GM19025 (cell line): ENCODE data around the gene RNF113B.

ENCODE experiments used
- ATAC-seq: cut with Tn5 transposase; IDR thresholded peaks from one replicate; pipeline ENCODE4 v1.9.1; 2021; ENCODE audit warnings: mild to moderate bottlenecking, low read depth, moderate library complexity; ENCODE audit not compliant: unreplicated experiment

The RNF113B gene

GRCh38 chr13:98206946-98207345, 29.9 kb upstream of the RNF113B start:
- no peak for ATAC-seq

GRCh38 chr13:98204546-98204945, 27.5 kb upstream of the RNF113B start:
- no peak for ATAC-seq

- no peak for ATAC-seq
Measured at GRCh38 chr13:98203646-98204326, 26.7 kb upstream of the RNF113B start.

DNA sequence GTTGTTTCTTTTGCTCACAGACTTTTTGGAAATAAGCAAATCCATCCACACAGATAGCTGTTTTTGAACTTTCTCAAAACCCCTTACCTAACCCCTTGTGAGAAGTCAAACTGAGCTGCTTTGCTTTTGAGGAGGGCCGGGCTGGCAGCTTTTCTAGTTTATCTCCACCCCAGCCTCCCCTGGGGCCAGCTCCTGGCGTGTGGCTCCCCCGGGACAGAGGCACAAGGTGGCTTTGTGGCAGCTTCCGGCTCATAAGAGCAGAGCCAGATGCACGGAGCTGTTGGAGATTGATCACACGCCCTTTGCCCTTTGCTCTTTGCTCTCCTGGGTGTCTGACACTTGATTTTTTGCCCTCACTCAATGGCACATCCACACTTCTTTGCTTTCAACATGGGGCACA, 24.9 kb upstream of the RNF113B start:
- no peak for ATAC-seq

DNA sequence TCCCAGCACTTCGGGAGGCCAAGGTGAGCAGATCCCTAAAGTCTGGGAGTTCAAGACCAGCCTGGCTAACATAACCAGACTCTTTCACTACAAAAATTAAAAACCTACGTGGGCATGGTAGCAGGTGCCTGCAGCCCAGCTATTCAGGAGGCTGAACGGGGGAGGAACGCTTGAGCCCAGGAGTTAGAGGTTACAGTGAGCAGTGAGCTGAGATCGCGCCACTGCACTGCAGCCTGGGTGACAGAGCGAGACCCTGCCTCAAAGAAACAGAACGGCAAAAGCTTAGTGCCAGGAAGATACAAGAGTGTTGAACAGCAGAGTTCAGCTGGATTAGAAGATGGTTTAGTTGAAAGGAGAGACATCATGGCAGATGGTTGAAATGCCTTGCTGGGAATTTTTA, 24.1 kb upstream of the RNF113B start:
- no peak for ATAC-seq

DNA sequence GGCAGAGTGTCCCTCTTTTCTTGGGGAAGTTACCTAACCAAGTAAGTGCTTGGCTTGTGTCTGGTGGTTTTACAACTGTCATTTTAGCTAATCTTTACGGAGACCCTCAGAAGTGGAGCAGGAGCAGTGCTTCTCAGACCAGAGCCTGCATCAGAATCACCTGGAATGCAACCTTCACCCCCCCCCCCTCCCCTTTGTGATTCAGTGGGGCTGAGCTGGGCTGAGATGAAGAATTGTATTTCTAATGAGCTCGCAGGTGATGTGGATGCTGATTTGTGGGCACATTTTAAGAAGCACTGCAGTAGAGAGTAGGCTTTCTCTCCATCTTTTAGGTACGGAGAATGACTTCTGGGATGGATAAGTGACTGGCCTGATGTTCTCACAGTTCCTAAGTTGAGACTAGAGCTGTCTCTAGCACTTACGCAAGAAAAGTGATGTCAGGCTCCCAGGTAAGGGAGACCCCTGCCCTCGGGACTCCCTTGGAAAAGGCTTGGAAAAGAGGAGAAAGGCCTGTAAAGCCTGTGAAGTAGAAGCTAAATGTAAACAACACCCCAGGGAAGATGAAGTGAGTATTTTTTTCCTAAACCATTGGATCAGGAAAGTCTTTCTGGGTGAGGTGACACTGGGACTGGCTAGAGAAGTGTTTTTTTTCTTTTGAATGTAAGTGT, 23.3 kb upstream of the RNF113B start:
- no peak for ATAC-seq

DNA sequence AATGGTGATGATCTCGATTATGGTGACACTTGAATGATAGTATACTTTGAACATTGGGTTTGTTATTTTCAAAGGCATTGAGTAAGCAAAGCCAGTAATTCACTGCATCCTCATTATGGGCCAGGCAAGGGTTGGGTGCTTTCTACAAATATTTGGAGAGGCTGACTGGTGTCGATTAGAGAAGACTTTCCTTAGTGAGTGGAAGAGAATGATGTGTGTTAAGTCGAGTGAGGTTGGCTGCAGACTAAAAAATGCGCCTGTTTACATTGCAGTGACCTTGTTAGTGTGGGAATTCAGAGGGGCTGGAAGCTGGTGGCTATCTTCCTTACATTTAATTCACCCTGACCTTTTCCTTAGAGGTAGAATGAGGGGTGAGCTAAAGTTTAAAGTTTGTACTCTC, 22.4 kb upstream of the RNF113B start:
- ATAC-seq, result no peak

- ATAC-seq, result no peak
Measured at GRCh38 chr13:98198683-98199082, 21.6 kb upstream of the RNF113B start.

DNA sequence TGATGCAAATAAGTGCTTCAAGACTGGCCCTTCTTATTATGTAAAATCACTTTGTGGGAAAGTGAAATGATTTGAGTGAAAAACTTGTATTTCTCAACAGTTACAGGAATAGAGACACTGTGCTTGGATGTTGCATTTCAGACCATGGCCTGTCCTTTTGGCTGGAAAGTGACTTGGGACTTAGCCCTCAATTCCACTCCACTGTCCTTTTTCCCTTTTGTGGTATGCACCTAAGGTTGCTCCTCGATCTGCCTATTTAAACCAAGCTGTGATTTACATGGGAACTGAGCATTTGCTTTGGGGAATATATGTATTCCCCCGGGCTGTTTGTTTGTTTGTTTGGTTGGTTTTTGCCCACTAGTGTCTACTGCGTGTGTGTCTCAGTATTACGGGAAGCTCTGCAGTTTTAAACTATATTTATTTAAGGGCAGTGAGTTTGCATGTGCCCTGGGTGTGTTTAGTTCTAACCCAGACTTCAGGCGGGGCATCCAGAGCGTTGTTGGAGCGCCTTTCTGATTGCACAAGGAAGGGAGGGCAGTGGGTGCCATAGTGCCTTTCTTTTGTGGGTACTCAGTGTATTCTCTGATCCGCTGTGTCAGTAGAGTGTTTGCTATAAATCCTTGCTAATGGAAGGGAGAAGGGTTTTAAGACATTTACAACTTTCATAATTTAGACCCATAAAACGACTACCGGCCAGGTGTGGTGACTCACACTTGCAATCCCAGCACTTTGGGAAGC, 18.2 kb upstream of the RNF113B start:
- ATAC-seq, result no peak

GRCh38 chr13:98192008-98192407, 14.9 kb upstream of the RNF113B start:
- ATAC-seq, result no peak

DNA sequence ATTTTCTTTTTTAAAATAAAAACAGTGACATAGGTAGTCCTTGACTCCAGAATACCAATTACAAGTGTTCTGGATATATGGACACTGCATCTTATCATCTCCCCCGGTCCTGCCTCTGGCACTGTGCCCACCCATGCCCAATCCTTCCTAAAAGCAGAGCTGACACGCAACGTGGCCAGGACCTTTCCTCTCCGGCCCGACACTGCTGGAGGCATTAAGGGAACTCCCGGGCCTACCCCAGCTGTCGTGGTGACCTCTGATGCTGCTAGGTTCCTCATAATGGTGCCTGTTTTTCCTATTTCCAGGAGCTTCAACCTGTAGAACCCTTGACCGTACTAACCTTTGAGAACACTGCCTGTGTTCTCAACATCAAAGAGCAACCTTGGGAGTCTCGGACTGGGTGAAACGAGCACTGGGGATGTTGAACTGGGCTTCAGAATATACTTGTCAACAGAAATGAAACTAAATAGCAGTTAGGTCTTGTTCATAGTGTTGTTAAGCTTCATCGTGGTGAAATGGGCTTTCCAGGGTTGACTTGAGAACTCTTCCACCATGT, 13.9 kb upstream of the RNF113B start:
- ATAC-seq, result no peak

- no peak for ATAC-seq
Measured at GRCh38 chr13:98189841-98190505, 12.9 kb upstream of the RNF113B start.

DNA sequence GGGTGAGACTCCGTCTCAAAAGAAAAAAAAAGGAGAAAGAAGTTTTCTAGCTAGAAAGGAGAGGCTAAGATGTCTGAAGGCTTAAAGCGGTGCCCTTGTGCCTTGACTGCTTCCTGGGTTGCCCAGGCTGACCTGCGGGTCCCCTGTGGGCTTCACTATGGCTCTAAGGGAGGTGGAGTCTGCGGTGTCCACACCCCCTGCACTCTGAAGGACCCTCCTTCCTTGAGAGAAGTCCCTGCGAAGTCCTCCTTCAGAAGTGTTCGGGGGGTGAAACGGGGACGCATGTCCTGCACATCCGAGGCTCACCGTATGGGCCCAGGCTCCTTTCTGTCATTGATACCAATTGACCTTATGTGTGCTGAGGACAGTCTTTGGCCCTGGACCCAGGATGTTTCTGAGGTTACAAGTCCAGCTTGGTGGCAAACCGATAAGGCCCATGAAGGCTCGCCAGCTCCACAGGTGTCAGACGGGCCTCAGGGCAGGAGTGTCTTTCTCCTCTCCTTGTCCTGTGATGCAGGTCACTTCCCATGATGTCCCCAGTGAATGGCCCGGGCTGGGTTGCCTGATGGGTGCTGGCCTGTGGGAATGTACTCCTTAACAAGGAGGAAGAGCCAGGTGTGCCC, 11.6 kb upstream of the RNF113B start:
- ATAC-seq, result no peak

DNA sequence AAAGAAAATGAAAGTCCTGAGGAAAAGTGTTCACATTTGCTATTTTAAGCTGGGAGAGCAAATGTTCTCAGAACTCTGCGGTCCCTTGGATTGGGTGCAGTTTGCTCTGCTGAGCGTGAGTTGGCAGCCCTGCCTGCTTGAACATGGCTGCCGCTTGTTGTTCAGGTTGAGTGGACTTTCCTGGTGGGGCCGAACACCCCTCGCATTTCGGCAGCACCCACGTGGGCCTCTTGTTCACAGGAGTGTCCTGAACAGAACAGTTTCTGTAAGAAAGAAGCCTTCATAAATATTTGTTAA, 10.8 kb upstream of the RNF113B start:
- no peak for ATAC-seq

GRCh38 chr13:98187155-98187964, 10.3 kb upstream of the RNF113B start:
- ATAC-seq, result no peak

- ATAC-seq, result no peak
Measured at GRCh38 chr13:98184792-98185191, 7.7 kb upstream of the RNF113B start.

- no peak for ATAC-seq
Measured at GRCh38 chr13:98182589-98182988, 5.5 kb upstream of the RNF113B start.

DNA sequence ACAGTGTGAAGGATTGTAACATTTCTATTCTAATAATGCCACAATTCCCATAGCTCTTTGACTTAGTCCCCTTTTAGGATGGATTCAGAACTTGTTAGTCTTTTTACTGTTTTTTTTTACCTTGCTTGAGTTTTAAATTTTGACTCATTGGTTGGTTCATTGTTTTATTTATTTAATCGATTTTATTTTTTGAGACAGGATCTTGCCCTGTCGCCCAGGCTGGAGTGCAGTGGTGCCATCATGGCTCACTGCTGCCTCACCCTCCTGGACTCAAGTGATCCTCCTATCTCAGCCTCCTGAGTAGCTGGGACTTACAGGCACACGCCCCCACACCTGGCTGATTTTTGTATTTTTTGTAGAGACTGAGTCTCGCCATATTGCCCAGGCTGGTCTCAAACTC, 5.1 kb upstream of the RNF113B start:
- ATAC-seq, result no peak

GRCh38 chr13:98181111-98181815, 4.2 kb upstream of the RNF113B start:
- no peak for ATAC-seq
